Vagina (tissue), 2 donors: ENCODE results near the gene MAGEB5.

ENCODE experiments used
- CTCF ChIP-seq, 3 experiments: fragments of 450-650 bp in 2 of 3; fragments of 200-600 bp in 1 of 3; sonication (generic) in 1 of 3; IDR thresholded peaks; one replicate each; pipeline ENCODE4 v1.5.1; 2017 to 2019; ENCODE audit warnings: antibody characterized with exemption in 3 of 3, mild to moderate bottlenecking in 2 of 3, moderate library complexity in 2 of 3
- POLR2A ChIP-seq, 2 donors: fragments of 450-650 bp; IDR thresholded peaks; one replicate each; pipeline ENCODE4 v1.6.1; 2017; ENCODE audit warnings: antibody characterized with exemption in 2 of 2, mild to moderate bottlenecking in 2 of 2, moderate library complexity in 2 of 2

DNA sequence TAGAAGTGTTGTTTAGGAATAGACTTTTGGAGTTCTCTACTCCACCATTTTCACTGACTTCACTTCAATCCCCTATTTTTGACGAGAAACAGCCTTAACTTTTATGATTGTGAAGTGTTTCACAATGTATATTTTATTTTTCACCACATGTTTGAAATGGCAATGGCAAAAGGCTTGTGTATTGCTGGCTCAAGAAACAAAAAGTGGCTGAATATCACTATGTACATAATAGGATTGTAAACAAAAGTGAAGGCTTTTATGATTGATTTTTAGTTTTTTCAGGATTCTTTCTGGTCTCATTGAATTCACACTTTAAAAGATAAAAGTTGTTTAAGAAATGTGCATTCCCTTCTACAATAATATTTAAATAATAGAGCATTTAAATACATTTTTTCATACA, 18.2 kb downstream of the MAGEB5 start:
- no peak for TF ChIP-seq CTCF (IDR thresholded peaks at IDR 0.05)
- TF ChIP-seq POLR2A (IDR thresholded peaks at IDR 0.05): no peak
